Heart left ventricle (tissue), 13 donors: ENCODE results near the gene EIF4A3.

Experiments used
- POLR2A ChIP-seq, 2 donors: fragments of 450-650 bp; IDR thresholded peaks; one replicate each; pipeline ENCODE4 v1.6.1; 2017; ENCODE audit warnings: antibody characterized with exemption in 2 of 2, mild to moderate bottlenecking in 2 of 2, moderate library complexity in 2 of 2
- TF ChIP-seq, protein P1 (sequence below), 12 donors: fragments of 200-600 bp; sonication (generic) in 4 of 12; IDR thresholded peaks; one replicate each; pipeline versions ENCODE4 v1.5.0 to v1.8.0; 2018 to 2022; ENCODE audit warnings: antibody characterized with exemption in 12 of 12, mild to moderate bottlenecking in 5 of 12
- donor health status: ischemic (EF 13 %, LVEDD 7.1; RV severe dilation, severe dysfunction).
- donor health status: DM: no; HTN: yes; CAD: no.
- donor health status: DM: no; HTN: no; CAD: no.
- donor health status: ischemic (EF 25% LVEDD 6.9; RV normal size, moderate dysfunction).
- donor health status: ischemic (EF 25% LVEDD 5.7; RV mildly dilated, moderate dysfunction).
- donor health status: ischemic (EF 35%, LVEDD 5.7; RV mildly dilated, moderate dysfunction).
- donor health status: nonischemic (EF 11% LVEDD 7.7; RV severe dilation, severe dysfunction).
- donor health status: DM: yes; HTN: yes; CAD: no.
- donor health status: PGD.
- donor health status: ischemic (EF 29% LVEDD 5.4; RV normal size, mild dysfunction).
- donor health status: nonischemic (EF 23%, LVEDD 6.1; RV moderate dilation, normal function).

DNA sequence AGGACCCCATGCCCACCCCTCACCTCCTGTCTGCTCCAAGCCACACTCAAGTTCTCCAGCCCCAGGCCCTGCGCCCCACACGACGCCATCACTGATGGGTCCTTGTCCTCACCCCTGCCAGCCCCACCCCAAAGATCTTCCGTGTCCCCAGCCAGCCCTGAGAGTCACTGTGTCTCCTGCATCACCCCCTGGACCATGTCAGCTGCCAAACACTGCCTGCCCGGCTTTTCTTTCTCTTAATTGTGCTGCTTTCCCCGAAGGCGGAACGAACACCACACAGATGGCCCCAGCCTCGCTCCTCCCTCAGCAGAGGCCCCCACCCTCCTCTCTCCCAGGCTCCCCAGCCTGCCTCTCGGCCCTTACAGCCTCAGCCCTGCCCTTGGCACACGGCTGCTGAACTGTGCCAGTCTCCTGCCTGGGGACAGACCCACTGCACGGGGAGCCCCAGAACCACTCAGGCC, 50.3 kb downstream of the EIF4A3 start:
- TF ChIP-seq, protein P1, sequence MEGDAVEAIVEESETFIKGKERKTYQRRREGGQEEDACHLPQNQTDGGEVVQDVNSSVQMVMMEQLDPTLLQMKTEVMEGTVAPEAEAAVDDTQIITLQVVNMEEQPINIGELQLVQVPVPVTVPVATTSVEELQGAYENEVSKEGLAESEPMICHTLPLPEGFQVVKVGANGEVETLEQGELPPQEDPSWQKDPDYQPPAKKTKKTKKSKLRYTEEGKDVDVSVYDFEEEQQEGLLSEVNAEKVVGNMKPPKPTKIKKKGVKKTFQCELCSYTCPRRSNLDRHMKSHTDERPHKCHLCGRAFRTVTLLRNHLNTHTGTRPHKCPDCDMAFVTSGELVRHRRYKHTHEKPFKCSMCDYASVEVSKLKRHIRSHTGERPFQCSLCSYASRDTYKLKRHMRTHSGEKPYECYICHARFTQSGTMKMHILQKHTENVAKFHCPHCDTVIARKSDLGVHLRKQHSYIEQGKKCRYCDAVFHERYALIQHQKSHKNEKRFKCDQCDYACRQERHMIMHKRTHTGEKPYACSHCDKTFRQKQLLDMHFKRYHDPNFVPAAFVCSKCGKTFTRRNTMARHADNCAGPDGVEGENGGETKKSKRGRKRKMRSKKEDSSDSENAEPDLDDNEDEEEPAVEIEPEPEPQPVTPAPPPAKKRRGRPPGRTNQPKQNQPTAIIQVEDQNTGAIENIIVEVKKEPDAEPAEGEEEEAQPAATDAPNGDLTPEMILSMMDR (IDR thresholded peaks at IDR 0.05): no peak
- TF ChIP-seq POLR2A (IDR thresholded peaks at IDR 0.05): no peak
